ENCODE data around the gene LIFR.

The LIFR gene

DNA sequence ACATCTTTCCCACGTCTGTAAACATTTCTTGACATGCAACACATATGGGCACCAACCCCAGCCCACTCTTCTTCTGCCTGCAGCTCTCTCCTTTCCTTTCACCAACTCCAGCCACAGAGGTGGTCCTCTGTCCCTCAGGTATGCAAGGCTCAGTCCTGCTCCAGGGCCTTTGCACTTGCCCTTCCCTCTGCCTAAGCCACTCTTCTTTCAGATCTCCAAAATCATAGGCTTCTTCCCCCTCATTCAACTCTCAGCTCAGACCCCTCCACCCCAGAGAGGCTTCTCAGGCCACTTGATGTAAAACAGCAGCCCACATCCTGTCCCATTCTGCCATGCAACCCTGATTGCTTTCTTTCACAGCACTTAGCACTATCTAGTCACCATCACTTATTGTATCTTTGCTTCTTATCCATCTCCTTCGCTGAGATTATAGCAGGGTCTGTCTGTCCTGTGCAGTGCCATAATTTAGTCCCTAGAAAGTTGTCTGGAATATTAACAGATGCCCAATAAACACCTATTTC, 3.4 kb downstream of the LIFR start:
- DNase-seq (ENCODE audit: low spot score) = no peak
- in situ Hi-C loops (cut with MboI; ENCODE audit: low sequenced_read_pairs, unreplicated experiment) = no loop called here
- TF ChIP-seq, protein P1, sequence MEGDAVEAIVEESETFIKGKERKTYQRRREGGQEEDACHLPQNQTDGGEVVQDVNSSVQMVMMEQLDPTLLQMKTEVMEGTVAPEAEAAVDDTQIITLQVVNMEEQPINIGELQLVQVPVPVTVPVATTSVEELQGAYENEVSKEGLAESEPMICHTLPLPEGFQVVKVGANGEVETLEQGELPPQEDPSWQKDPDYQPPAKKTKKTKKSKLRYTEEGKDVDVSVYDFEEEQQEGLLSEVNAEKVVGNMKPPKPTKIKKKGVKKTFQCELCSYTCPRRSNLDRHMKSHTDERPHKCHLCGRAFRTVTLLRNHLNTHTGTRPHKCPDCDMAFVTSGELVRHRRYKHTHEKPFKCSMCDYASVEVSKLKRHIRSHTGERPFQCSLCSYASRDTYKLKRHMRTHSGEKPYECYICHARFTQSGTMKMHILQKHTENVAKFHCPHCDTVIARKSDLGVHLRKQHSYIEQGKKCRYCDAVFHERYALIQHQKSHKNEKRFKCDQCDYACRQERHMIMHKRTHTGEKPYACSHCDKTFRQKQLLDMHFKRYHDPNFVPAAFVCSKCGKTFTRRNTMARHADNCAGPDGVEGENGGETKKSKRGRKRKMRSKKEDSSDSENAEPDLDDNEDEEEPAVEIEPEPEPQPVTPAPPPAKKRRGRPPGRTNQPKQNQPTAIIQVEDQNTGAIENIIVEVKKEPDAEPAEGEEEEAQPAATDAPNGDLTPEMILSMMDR (IDR thresholded peaks at IDR 0.05; ENCODE audit: borderline replicate concordance, control extremely low read depth, extremely low read depth, insufficient read depth, missing control alignments) = no peak

DNA sequence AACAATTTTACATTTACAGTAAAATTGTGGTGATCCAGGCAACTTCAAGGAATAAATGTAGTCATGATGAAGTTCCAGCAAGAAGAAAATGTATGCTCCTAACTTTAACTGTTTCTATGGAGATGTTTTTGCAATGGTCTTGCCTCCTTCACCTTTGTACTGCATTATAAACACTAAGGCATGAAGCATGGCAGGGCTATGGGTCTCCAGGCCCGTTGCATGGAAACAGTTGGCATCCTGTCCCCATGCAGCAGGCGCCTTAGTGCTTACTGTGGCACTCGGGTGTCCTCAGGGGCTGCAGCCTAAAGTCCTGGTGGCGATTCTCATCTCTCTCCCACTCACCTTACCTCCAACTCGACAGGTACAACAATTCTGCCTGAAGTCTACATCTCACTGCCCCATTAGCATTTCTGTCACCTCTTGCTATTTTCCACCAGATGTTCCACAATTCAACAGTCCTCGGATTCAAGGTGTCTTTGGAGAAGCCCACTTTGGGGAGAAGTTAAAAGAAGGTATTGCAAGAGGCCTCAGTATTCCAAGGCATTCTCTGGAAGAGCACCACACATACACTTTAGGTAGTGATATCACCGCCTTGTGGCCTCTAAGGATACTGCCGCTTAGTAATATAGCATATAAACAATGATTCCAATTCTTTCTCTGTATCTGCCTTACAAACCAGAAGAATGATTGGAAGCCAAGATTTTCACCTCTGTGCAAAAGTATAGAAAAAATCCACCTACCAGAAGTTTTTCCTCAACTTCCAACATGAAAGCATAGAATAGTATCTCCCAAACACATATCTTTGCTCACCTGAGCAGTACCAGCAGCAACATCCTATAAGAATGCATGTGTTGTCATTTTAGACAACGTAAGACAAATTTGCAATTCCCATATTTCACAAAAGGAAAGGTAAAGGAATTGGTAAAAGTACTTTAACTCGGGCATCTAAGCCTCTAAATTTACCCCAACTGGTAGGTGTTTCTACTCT, 5.1 kb downstream of the LIFR start:
- DNase-seq (ENCODE audit: low spot score) = peak; percentile 23
- in situ Hi-C loops (cut with MboI; ENCODE audit: low sequenced_read_pairs, unreplicated experiment) = no loop called here
- TF ChIP-seq, protein P1 (IDR thresholded peaks at IDR 0.05; ENCODE audit: borderline replicate concordance, control extremely low read depth, extremely low read depth, insufficient read depth, missing control alignments) = peak; percentile 39

DNA sequence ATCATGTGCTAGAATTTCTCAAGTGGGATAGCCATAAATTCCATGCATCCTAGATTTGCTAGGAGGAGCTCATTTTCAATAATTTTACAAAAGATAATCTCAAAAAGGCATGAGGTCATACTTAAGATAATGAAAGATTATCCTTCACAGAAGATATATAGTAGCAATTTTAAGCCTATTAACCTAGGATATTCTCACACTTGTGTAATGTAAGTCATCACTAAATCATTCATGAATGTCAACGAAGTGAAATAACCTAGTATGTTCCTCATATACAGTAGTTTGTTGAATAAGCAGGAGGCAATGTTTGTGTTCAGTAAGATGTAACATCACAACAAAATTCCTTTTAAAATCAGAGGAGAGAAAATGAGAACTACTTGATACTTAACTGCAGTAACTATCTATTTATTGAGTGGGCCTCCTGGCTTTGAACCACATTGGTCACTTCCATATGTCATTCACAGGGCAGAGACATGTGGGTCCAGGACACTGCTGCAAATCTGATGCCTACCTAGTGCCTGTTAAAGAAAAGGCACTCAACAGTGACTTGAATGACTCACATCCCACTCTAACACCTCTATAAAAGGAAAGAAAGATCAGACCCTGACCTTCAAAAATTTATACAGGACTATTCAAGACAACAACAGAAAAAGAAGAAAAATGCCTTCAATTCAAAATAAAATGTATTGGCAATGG, 8.2 kb downstream of the LIFR start:
- in situ Hi-C loops (cut with MboI; ENCODE audit: low sequenced_read_pairs, unreplicated experiment) = no loop called here
- no peak for DNase-seq (ENCODE audit: low spot score)
- TF ChIP-seq, protein P1 (IDR thresholded peaks at IDR 0.05; ENCODE audit: borderline replicate concordance, control extremely low read depth, extremely low read depth, insufficient read depth, missing control alignments) = no peak

DNA sequence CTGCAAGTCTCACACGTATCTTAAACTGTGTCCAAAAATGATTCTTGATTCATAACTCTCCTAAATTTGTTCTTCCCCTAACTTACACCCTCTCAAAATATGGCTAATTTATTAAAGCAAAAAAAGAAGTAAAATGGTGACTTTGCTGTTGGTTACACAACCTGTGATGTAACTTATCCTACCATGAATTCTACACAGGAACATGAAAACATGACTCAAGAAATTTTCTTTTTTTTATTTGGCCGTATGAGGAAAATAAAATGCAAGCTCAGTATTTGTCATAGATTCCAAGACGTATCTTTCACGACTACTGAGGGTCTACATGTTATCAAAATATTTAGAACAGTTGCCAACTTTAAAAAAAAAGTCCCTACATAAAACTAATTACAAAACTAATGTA, 9.2 kb downstream of the LIFR start:
- TF ChIP-seq, protein P1 (IDR thresholded peaks at IDR 0.05; ENCODE audit: borderline replicate concordance, control extremely low read depth, extremely low read depth, insufficient read depth, missing control alignments) = no peak
- no peak for DNase-seq (ENCODE audit: low spot score)
- in situ Hi-C loops (cut with MboI; ENCODE audit: low sequenced_read_pairs, unreplicated experiment) = no loop called here

DNA sequence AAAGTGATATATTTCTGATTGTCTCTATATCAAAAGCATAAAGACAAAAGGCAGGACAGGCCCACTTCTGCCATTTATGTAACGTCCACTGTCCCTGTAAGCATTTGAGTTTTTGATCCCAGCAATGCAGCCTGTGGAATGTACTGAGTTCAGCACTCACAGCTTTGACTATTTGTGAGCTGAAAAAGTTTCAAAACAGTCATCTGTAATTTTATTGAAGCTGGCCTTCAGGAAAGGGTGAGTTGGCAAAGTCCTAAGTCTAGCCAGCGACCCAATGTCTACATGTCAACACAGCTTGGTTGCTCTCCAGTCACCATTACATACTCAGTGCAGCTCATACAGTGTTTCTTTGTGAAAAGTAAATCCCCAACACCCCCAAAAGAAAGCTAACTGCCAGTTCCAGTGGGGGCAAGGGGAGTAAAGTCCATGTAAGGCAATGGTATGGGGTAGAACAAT, 9.7 kb downstream of the LIFR start:
- TF ChIP-seq, protein P1 (IDR thresholded peaks at IDR 0.05; ENCODE audit: borderline replicate concordance, control extremely low read depth, extremely low read depth, insufficient read depth, missing control alignments) = no peak
- in situ Hi-C loops (cut with MboI; ENCODE audit: low sequenced_read_pairs, unreplicated experiment) = no loop called here
- no peak for DNase-seq (ENCODE audit: low spot score)

DNA sequence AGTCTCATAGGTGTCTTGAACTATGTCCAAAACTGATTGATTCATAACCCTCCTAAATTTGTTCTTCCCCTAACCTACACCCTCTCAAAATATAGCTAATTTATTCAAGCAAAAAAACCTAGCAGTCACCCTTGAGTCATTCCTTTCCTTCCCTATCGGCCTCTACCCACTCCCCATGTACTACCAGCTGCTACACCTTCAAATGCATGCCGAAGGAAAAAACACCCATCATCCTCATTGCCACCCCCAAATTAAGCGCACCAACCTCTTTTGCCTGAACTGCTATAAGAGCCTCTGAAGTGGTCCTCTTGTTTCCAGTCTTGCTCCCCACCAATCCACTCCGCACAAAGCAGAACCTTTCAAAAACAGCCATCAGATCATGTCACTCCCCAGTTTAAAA, 12.6 kb downstream of the LIFR start:
- DNase-seq (ENCODE audit: low spot score) = no peak
- TF ChIP-seq, protein P1 (IDR thresholded peaks at IDR 0.05; ENCODE audit: borderline replicate concordance, control extremely low read depth, extremely low read depth, insufficient read depth, missing control alignments) = no peak
- in situ Hi-C loops (cut with MboI; ENCODE audit: low sequenced_read_pairs, unreplicated experiment) = no loop called here
